NB4 (cell line): ENCODE results near the gene DUS2.

Experiments
- DNase-seq: peaks from one replicate; pipeline ENCODE4 v3.0.0; 2010; ENCODE audit warnings: low read depth
- H3K4me3 ChIP-seq: one replicate; pipeline ENCODE4 v1.5.1; 2011; ENCODE audit warnings: mild to moderate bottlenecking, low read depth, low read length, moderate library complexity
- MYC ChIP-seq: IDR thresholded peaks from 2 replicates; pipeline ENCODE4 v1.6.1; 2011; ENCODE audit warnings: low read depth, low read length
- POLR2A ChIP-seq: IDR thresholded peaks from 2 replicates; pipeline ENCODE4 v1.6.1; 2011; ENCODE audit warnings: mild to moderate bottlenecking; ENCODE audit not compliant: insufficient read length; ENCODE audit errors: extremely low read depth
- TF ChIP-seq, protein P1 (sequence below): IDR thresholded peaks from one replicate; pipeline ENCODE4 v1.5.1; 2012; ENCODE audit warnings: low read depth, low read length
- TF ChIP-seq, protein P2 (sequence below): IDR thresholded peaks from 2 replicates; pipeline ENCODE4 v1.6.1; 2011; ENCODE audit warnings: low read depth, low read length

The DUS2 gene

DNA sequence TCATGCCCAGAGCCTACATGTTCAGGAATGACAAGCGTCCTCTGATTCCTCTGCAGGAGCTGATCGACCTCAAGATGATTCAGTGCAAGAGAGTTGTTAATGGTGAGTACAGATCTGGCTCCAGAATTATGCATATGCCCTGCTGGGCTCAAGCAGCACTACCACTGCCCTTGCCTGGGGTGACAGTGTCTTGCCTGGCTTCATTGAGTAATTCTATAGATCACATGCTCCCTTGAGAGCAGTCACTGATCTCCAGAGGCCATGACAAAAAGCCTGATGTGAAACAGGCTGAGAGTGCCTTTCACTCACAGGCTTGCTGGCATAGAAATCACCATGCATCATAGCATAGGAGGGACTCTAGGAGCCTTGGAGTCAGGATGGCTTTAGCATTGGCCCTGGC, 26.4 kb downstream of the DUS2 start:
- peak; percentile 36 for DNase-seq
- H3K4me3 ChIP-seq: no peak overlapping the region

GRCh38 chr16:68055395-68055794, 32.3 kb downstream of the DUS2 start:
- no peak for TF ChIP-seq POLR2A
- TF ChIP-seq, protein P1, sequence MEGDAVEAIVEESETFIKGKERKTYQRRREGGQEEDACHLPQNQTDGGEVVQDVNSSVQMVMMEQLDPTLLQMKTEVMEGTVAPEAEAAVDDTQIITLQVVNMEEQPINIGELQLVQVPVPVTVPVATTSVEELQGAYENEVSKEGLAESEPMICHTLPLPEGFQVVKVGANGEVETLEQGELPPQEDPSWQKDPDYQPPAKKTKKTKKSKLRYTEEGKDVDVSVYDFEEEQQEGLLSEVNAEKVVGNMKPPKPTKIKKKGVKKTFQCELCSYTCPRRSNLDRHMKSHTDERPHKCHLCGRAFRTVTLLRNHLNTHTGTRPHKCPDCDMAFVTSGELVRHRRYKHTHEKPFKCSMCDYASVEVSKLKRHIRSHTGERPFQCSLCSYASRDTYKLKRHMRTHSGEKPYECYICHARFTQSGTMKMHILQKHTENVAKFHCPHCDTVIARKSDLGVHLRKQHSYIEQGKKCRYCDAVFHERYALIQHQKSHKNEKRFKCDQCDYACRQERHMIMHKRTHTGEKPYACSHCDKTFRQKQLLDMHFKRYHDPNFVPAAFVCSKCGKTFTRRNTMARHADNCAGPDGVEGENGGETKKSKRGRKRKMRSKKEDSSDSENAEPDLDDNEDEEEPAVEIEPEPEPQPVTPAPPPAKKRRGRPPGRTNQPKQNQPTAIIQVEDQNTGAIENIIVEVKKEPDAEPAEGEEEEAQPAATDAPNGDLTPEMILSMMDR: no peak
- DNase-seq: no peak
- H3K4me3 ChIP-seq: no peak overlapping the region

More for the DNA sequence above, 26.4 kb downstream of the DUS2 start:
- TF ChIP-seq, protein P1: no peak
- TF ChIP-seq POLR2A: no peak
- TF ChIP-seq MYC: no peak

- TF ChIP-seq, protein P2, sequence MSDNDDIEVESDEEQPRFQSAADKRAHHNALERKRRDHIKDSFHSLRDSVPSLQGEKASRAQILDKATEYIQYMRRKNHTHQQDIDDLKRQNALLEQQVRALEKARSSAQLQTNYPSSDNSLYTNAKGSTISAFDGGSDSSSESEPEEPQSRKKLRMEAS: no peak
- TF ChIP-seq MYC: no peak
- TF ChIP-seq, protein P1: no peak
- no peak for TF ChIP-seq POLR2A
- no peak for DNase-seq
- no peak overlapping the region for H3K4me3 ChIP-seq
These were observed 36.7 kb downstream of the DUS2 start for GRCh38 chr16:68059804-68060203.

GRCh38 chr16:68061396-68061795, 38.3 kb downstream of the DUS2 start:
- peak; percentile 88 for DNase-seq
- H3K4me3 ChIP-seq: no peak overlapping the region

DNA sequence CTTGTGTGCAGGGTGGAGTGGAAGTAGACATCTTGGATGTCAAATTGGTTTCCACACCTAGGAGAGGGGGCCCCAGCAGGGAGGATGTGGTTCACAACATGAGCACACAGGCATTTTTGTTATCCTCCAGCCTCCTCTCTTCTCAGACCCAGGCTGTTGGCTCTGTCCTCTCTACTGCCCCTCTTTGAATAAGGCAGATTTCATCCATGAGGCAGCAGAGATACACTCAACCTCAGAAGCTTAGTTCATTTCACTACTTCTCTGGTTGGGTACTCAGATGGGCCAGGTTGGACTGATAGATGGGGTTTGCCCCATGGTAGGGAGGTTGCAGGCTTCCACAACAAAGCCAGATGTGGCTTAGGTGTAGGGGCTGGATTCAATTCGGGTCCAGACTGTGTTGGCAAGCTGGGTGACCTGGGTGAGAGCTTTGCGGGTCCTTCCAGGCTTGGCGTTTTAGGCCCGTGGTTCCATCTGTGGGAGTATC, 39.9 kb downstream of the DUS2 start:
- no peak overlapping the region for H3K4me3 ChIP-seq
- TF ChIP-seq, protein P2: no peak
- TF ChIP-seq, protein P1: no peak
- TF ChIP-seq POLR2A (no peak), MYC (no peak)
- peak; percentile 19 for DNase-seq

More at GRCh38 chr16:68061396-68061795, 38.3 kb downstream of the DUS2 start:
- TF ChIP-seq, protein P2: no peak
- no peak for TF ChIP-seq MYC
- TF ChIP-seq POLR2A: no peak
- TF ChIP-seq, protein P1: no peak

GRCh38 chr16:68064791-68065365, 41.8 kb downstream of the DUS2 start:
- no peak overlapping the region for H3K4me3 ChIP-seq
- peak; percentile 80 for DNase-seq
- TF ChIP-seq, protein P1: peak; percentile 91
- TF ChIP-seq, protein P2: 0 out of 2 replicates have a peak, but pooled peaks have one; percentile 14
- no peak for TF ChIP-seq MYC
